ENCODE results near the gene SOX4. TPM values are rescaled to one million over a fixed set of nuclear protein-coding genes. Genes with fewer than 3 reads are reported as not detected.

SOX4 gene
- total RNA-seq, 6 experiments from 2014 or later, result 0.81 to 22.5 (median 2.4) TPM

DNA sequence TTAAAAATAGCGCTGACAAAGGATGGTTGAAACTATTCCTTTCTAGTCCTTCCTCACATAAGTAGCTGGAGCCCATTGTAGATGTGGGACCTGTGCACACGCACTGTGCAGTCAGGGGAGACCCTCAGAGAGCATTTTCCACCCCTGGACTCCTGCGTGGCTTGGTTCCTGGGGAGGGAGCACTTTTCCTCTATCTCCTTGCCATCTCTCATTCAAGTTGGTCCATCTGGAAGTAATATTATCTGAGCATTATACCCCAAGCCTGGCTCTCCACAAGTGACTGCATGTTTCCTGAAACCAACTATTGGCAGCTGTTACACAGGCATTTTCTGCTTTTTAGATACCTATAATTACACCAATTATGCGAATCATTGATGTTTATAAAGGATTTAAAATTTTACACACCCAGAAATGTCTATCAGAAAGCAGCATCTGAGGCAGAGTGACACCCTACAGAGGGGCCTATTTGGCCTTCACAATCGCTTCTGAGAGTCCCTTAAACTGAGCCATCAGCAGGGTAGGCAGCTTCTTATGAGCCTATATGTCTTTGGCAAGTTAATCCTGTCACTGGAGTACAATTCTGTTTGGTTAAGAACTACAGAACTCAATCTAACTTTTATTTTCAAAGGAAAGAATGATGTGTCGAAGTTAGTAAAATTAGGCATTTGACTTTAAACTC is 18.7 kb downstream of the SOX4 start:
- no peaks in the 10 kb centered on the region for H3K27me3 ChIP-seq
- H3K27ac ChIP-seq, result no peak overlapping the region
- H3K9me3 ChIP-seq, result no peaks in the 10 kb centered on the region
- intact Hi-C loops (cut with DNase I), result no loop called here
- 79% methylated on average over 5 of the region's 6 CpGs for WGBS (ENCODE audit: insufficient coverage, low coverage, low lambda C conversion rate, missing lambda C conversion rate)
- no peak for DNase-seq
- ATAC-seq, result no peak
- no peaks in the 10 kb centered on the region for H3K4me1 ChIP-seq
- no peak overlapping the region for H3K4me3 ChIP-seq
- TF ChIP-seq POLR2A (IDR thresholded peaks at IDR 0.05), result no peak
- H3K36me3 ChIP-seq, result no peaks in the 10 kb centered on the region

DNA sequence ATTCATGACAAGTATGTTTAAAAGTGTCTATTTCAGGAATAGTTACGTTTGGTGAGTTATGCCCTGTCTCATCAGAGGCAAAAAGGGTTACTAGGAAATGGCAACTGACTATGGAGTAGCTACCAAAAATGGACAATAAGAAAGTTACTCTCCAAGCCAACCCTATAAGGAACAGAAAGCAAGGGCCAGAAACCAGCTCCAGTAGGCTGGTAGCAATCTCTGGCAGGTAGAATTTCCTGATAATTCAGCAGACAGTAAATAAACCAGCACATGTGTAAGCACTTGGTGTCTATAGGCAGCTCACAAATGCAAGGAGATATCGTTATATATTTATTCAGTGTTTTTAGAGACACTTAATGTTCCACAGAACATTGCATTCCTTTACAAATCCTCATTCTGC is 20.3 kb downstream of the SOX4 start:
- DNase-seq (no peak), ATAC-seq (no peak)
- Histone ChIP-seq H3K4me1 (no peaks in the 10 kb centered on the region), H3K27ac (no peak overlapping the region), H3K27me3 (no peaks in the 10 kb centered on the region), H3K4me3 (no peak overlapping the region), H3K36me3 (no peaks in the 10 kb centered on the region), H3K9me3 (no peaks in the 10 kb centered on the region)
- WGBS (ENCODE audit: insufficient coverage, low coverage, low lambda C conversion rate, missing lambda C conversion rate), result 58% methylated on average over 2 of the region's 2 CpGs
- TF ChIP-seq, protein P1, sequence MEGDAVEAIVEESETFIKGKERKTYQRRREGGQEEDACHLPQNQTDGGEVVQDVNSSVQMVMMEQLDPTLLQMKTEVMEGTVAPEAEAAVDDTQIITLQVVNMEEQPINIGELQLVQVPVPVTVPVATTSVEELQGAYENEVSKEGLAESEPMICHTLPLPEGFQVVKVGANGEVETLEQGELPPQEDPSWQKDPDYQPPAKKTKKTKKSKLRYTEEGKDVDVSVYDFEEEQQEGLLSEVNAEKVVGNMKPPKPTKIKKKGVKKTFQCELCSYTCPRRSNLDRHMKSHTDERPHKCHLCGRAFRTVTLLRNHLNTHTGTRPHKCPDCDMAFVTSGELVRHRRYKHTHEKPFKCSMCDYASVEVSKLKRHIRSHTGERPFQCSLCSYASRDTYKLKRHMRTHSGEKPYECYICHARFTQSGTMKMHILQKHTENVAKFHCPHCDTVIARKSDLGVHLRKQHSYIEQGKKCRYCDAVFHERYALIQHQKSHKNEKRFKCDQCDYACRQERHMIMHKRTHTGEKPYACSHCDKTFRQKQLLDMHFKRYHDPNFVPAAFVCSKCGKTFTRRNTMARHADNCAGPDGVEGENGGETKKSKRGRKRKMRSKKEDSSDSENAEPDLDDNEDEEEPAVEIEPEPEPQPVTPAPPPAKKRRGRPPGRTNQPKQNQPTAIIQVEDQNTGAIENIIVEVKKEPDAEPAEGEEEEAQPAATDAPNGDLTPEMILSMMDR (IDR thresholded peaks at IDR 0.05), result no peak
- no peak for TF ChIP-seq POLR2A (IDR thresholded peaks at IDR 0.05)
- intact Hi-C loops (cut with DNase I), result no loop called here

DNA sequence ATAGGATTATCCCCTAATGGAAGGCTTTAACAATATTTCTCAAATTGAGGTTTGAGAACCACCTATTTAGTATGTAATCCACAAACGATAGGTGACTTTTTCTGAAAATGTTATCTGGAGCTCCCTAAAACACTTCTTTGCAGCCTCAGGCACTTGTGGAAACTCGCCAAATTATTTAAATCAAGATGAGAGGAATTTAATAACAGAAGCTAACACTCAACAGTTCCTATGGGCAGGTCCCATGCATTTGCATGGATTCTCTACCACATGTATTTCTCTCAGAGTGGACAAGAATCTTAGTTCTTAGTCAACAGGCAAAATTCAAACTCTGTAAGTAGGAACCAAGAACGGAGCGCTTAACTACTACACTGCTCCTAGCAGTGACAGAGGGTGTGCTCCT is 20.7 kb downstream of the SOX4 start:
- H3K27me3 ChIP-seq, result no peaks in the 10 kb centered on the region
- H3K4me3 ChIP-seq, result no peak overlapping the region
- no peaks in the 10 kb centered on the region for H3K4me1 ChIP-seq
- H3K9me3 ChIP-seq, result no peaks in the 10 kb centered on the region
- WGBS (ENCODE audit: insufficient coverage, low coverage, low lambda C conversion rate, missing lambda C conversion rate), result 75% methylated on average over 4 of the region's 4 CpGs
- ATAC-seq (no peak), DNase-seq (no peak)
- TF ChIP-seq, protein P1 (IDR thresholded peaks at IDR 0.05), result no peak
- TF ChIP-seq POLR2A (IDR thresholded peaks at IDR 0.05), result no peak
- no peaks in the 10 kb centered on the region for H3K36me3 ChIP-seq
- intact Hi-C loops (cut with DNase I), result no loop called here
- no peak overlapping the region for H3K27ac ChIP-seq

DNA sequence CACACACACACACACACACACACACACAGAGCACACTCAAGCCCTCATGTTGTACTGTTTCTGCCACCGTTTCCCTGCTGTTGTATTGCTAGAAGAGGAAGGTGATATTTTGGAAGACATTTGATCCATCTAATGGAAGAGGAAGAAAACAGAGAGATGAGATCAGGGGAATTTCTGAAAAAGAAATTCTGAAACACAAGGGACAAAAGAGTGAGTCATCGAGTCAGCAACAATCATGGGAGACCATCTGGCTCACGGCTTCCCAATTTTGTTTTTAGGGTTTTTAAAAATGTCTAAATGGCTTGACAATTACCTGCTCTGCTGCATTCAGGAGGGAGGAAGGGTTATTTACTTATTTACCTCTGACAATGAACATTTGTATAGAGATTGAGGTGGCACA is 22.0 kb downstream of the SOX4 start:
- WGBS (ENCODE audit: insufficient coverage, low coverage, low lambda C conversion rate, missing lambda C conversion rate), result 41% methylated on average over 3 of the region's 3 CpGs
- no peaks in the 10 kb centered on the region for H3K4me1 ChIP-seq
- H3K9me3 ChIP-seq, result no peaks in the 10 kb centered on the region
- H3K27me3 ChIP-seq, result no peaks in the 10 kb centered on the region
- no peak for TF ChIP-seq POLR2A (IDR thresholded peaks at IDR 0.05)
- TF ChIP-seq, protein P1 (IDR thresholded peaks at IDR 0.05), result no peak
- ATAC-seq, result peak in 1 of 4 donors; percentile 19
- H3K27ac ChIP-seq, result no peak overlapping the region
- intact Hi-C loops (cut with DNase I), result no loop called here
- H3K4me3 ChIP-seq, result no peak overlapping the region
- no peaks in the 10 kb centered on the region for H3K36me3 ChIP-seq
- DNase-seq, result no peak

DNA sequence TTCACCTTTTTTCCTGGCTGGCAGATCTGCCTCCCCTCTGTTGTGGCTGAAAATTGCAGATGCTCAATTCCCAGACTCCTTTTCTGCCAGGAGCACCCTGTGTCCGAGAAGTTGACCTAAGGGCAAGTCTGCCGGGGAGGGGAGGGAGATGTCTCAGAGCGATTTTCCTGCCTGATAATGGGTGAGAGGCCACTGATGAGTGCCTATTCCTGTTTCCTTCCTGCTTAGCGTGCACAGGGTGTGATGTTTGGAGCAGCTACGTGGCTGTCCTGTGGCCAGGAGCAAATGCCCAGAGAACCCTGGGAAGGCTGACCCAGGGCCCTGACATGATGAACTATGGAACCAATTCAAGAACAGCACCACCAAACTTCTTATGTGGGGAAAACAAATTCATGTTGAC is 22.5 kb downstream of the SOX4 start:
- intact Hi-C loops (cut with DNase I), result no loop called here
- no peaks in the 10 kb centered on the region for H3K9me3 ChIP-seq
- ATAC-seq (peak; percentile 37 to 84 (median 66)), DNase-seq (no peak)
- H3K4me1 ChIP-seq, result no peaks in the 10 kb centered on the region
- no peaks in the 10 kb centered on the region for H3K27me3 ChIP-seq
- H3K4me3 ChIP-seq, result no peak overlapping the region
- TF ChIP-seq POLR2A (IDR thresholded peaks at IDR 0.05), result no peak
- TF ChIP-seq, protein P1 (IDR thresholded peaks at IDR 0.05), result no peak
- H3K27ac ChIP-seq, result no peak overlapping the region
- WGBS (ENCODE audit: insufficient coverage, low coverage, low lambda C conversion rate, missing lambda C conversion rate), result 17% methylated on average over 1 of the region's 5 CpGs
- H3K36me3 ChIP-seq, result no peaks in the 10 kb centered on the region

All from right lobe of liver (tissue), 6 donors.